Panc1 (cell line): ENCODE measurements around the gene GABRR2. TPM values are rescaled to one million over a fixed set of nuclear protein-coding genes. Genes with fewer than 3 reads are reported as not detected.

Source experiments
- ATAC-seq: fragments of 200-7000 bp; cut with Tn5 transposase; 2 replicates; pipeline ENCODE4 v1.9.1; 2020; ENCODE audit warnings: mild to moderate bottlenecking, moderate library complexity
- BruUV-seq: library from RNA; stranded (reverse); fragments of 400-500 nt; replicated peaks from 2 replicates; lab custom pipeline; 2021; lab: Mats Ljungman, UMichigan
- CTCF ChIA-PET: fragments of 300-600 bp; sonication (Branson Sonifier 250); formaldehyde crosslinking; loops from one replicate; lab custom pipeline; 2022; ENCODE audit warnings: antibody characterized with exemption; lab: Charles Lee
- POLR2A ChIA-PET: fragments of 300-600 bp; sonication (Branson Sonifier 250); formaldehyde crosslinking; loops from one replicate; lab custom pipeline; 2022; ENCODE audit warnings: antibody characterized with exemption; lab: Charles Lee
- DNase-seq: peaks from one replicate; pipeline ENCODE4 v3.0.0-alpha.2; 2010; ENCODE audit warnings: low read depth, low spot score
- H3K27ac ChIP-seq: 2 replicates; pipeline ENCODE4 v1.5.1; 2011; ENCODE audit warnings: mild to moderate bottlenecking, low read length, inconsistent platforms
- H3K27me3 ChIP-seq: fragments of 200-500 bp; sonication (Bioruptor generic); 2 replicates; pipeline ENCODE4 v1.6.0; 2014; ENCODE audit warnings: low read length, inconsistent platforms; ENCODE audit not compliant: control insufficient read depth, insufficient read depth
- H3K36me3 ChIP-seq: fragments of 200-500 bp; sonication (Bioruptor generic); 2 replicates; pipeline ENCODE4 v1.5.1; 2014; ENCODE audit warnings: inconsistent platforms, mild to moderate bottlenecking, low read length, moderate library complexity; ENCODE audit not compliant: control insufficient read depth, insufficient read depth
- H3K4me1 ChIP-seq: 2 replicates; pipeline ENCODE4 v1.5.1; 2011; ENCODE audit warnings: inconsistent platforms, mild to moderate bottlenecking, low read length, moderate library complexity; ENCODE audit not compliant: control insufficient read depth, insufficient read depth
- H3K4me3 ChIP-seq, 2 experiments: 2 replicates each; pipeline ENCODE4 v1.5.1; 2011 to 2012; ENCODE audit warnings: low read depth in 2 of 2, low read length in 2 of 2, mild to moderate bottlenecking in 2 of 2, inconsistent platforms in 1 of 2, moderate library complexity in 1 of 2
- H3K9me3 ChIP-seq: fragments of 200-500 bp; sonication (Bioruptor generic); 2 replicates; pipeline ENCODE4 v1.5.1; 2014; ENCODE audit warnings: low read depth, mild to moderate bottlenecking, inconsistent platforms, low read length, moderate library complexity; ENCODE audit not compliant: control insufficient read depth, insufficient read depth
- CTCF ChIP-seq: fragments of 450-650 bp; IDR thresholded peaks from 2 replicates; pipeline ENCODE4 v1.5.1; 2017; ENCODE audit warnings: mild to moderate bottlenecking
- POLR2AphosphoS5 ChIP-seq: IDR thresholded peaks from 2 replicates; pipeline ENCODE4 v1.6.1; 2012; ENCODE audit warnings: mild to moderate bottlenecking, low read depth, low read length, moderate library complexity
- REST ChIP-seq, 2 experiments: IDR thresholded peaks; 2 replicates each; pipeline ENCODE4 v1.6.1; 2011 to 2012; ENCODE audit warnings: low read depth in 2 of 2, control low read depth in 1 of 2, low read length in 1 of 2, mild to moderate bottlenecking in 1 of 2, moderate library complexity in 1 of 2; ENCODE audit not compliant: insufficient read depth in 1 of 2
- SIN3A ChIP-seq: IDR thresholded peaks from 2 replicates; pipeline ENCODE4 v1.6.1; 2012; ENCODE audit warnings: low read depth, mild to moderate bottlenecking, low read length, moderate library complexity, borderline replicate concordance; ENCODE audit not compliant: insufficient read depth
- TCF7L2 ChIP-seq: IDR thresholded peaks from 2 replicates; pipeline ENCODE4 v1.6.1; 2011; ENCODE audit warnings: mild to moderate bottlenecking, low read depth, low read length, inconsistent platforms
- in situ Hi-C: cut with HindIII; loops from 2 replicates; pipeline ENCODE4 v1.10.0; 2016; ENCODE audit warnings: low sequenced_read_pairs, low pct_unique_long_range_greater_than_20kb
- intact Hi-C: fragments of 100-400 bp; cut with micrococcal nuclease; formaldehyde crosslinking; loops from one replicate; pipeline ENCODE4 v1.10.0; 2022; ENCODE audit not compliant: unreplicated experiment
- total RNA-seq: library from RNA; stranded (reverse); gene quantifications from one replicate; pipeline ENCODE4 v1.2.1, GENCODE V29; 2021; ENCODE audit not compliant: unreplicated experiment

GABRR2 gene
- total RNA-seq, 1 experiment from 2014 or later, result 0.18 TPM

- no peaks in the 10 kb centered on the region for H3K4me1 ChIP-seq
- no peak overlapping the region for H3K27ac ChIP-seq
- DNase-seq, result no peak
- in situ Hi-C loops (no loop called here), intact Hi-C loops (no loop called here)
- POLR2A ChIA-PET, result no interaction called here
- CTCF ChIA-PET, result no interaction called here
- no peak for TF ChIP-seq REST (IDR thresholded peaks at IDR 0.05; ENCODE audit: insufficient read depth in 1 of 2, low read depth in 2 of 2, low read length in 1 of 2)
- TF ChIP-seq SIN3A, result no peak
- no peak for TF ChIP-seq POLR2AphosphoS5
- TF ChIP-seq TCF7L2, result no peak
- TF ChIP-seq CTCF, result no peak
- no peaks in the 10 kb centered on the region for H3K9me3 ChIP-seq
- no peaks in the 10 kb centered on the region for H3K36me3 ChIP-seq
- no TSS peak for BruUV-seq
- H3K27me3 ChIP-seq, result peaks cover 2% of the 10 kb centered on the region
- H3K4me3 ChIP-seq, result no peak overlapping the region
- no peak for ATAC-seq
Measured at GRCh38 chr6:89260832-89261231, 54.3 kb downstream of the GABRR2 start.

- BruUV-seq, result no TSS peak
Measured at GRCh38 chr6:89260310-89260709, 54.8 kb downstream of the GABRR2 start.

GRCh38 chr6:89258912-89259311 lies 56.2 kb downstream of the GABRR2 start:
- H3K9me3 ChIP-seq, result no peaks in the 10 kb centered on the region
- TF ChIP-seq CTCF (no peak), SIN3A (no peak), TCF7L2 (no peak), REST (IDR thresholded peaks at IDR 0.05; ENCODE audit: insufficient read depth in 1 of 2, low read depth in 2 of 2, low read length in 1 of 2) (no peak), POLR2AphosphoS5 (no peak)
- no TSS peak for BruUV-seq
- no peaks in the 10 kb centered on the region for H3K4me1 ChIP-seq
- ChIA-PET POLR2A (no interaction called here), CTCF (no interaction called here)
- no peaks in the 10 kb centered on the region for H3K27me3 ChIP-seq
- no peak overlapping the region for H3K27ac ChIP-seq
- ATAC-seq (no peak), DNase-seq (no peak)
- H3K4me3 ChIP-seq, result no peak overlapping the region
- intact Hi-C loops, result no loop called here
- in situ Hi-C loops, result no loop called here
- H3K36me3 ChIP-seq, result no peaks in the 10 kb centered on the region

More at GRCh38 chr6:89260310-89260709, 54.8 kb downstream of the GABRR2 start:
- no peak for TF ChIP-seq TCF7L2
- no peak for TF ChIP-seq POLR2AphosphoS5
- TF ChIP-seq SIN3A, result no peak
- no peaks in the 10 kb centered on the region for H3K36me3 ChIP-seq
- intact Hi-C loops (no loop called here), in situ Hi-C loops (no loop called here)
- no peak overlapping the region for H3K4me3 ChIP-seq
- H3K27ac ChIP-seq, result no peak overlapping the region
- no peak for ATAC-seq
- ChIA-PET POLR2A (no interaction called here), CTCF (no interaction called here)
- DNase-seq, result no peak
- H3K4me1 ChIP-seq, result no peaks in the 10 kb centered on the region
- H3K9me3 ChIP-seq, result no peaks in the 10 kb centered on the region
- H3K27me3 ChIP-seq, result peaks cover 2% of the 10 kb centered on the region
